ENCODE results near the gene UPK1B.
"Not testable (repeated sequence)": the region's sequence is repeated elsewhere in the genome, so short reads cannot be mapped to it uniquely, and the experiment has no call there.

UPK1B gene

DNA sequence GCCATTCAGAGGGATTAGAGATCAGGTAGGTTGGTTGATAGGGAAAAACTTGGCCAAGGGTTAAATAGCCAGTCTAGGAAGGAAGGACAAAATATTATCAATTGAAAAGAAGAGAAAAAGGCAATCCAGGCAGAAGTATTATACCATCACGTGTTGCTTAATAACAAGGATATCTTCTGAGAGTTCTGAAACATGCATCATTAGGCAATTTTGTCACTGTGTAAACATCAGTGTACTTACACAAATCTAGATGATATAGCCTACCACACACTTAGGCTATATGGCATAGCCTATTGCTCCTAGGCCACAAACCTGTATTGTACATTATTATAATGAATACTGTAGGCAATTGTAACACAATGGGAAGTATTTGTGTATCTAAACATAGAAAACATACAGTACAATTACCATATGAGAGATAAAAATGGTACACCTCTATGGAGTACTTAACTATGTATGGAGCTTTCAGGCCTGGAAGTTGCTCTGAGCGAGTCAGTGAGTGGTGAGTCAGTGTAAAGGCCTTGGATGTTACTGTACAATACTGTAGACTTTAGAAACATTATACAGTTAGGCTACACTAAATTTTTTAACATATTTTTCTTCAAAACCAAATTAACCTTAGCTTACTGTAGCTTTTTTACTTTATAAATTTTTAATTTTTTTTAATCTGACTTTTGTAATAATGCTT, 24.8 kb upstream of the UPK1B start:
- H3K4me3 ChIP-seq (ENCODE audit: low read length), result no peak overlapping the region
- H3K36me3 ChIP-seq (ENCODE audit: control insufficient read depth, low read depth, low read length), result no peaks in the 10 kb centered on the region
- H3K9ac ChIP-seq (ENCODE audit: low read length), result no peak overlapping the region
- H3K27ac ChIP-seq (ENCODE audit: low read length), result no peak overlapping the region
- H3K9me3 ChIP-seq (ENCODE audit: control insufficient read depth, low read depth, low read length), result peaks cover 5% of the 10 kb centered on the region
- H3K27me3 ChIP-seq (ENCODE audit: control insufficient read depth, insufficient read depth, low read length), result no peaks in the 10 kb centered on the region
- H3K4me1 ChIP-seq (ENCODE audit: control insufficient read depth, low read depth, low read length), result no peaks in the 10 kb centered on the region

DNA sequence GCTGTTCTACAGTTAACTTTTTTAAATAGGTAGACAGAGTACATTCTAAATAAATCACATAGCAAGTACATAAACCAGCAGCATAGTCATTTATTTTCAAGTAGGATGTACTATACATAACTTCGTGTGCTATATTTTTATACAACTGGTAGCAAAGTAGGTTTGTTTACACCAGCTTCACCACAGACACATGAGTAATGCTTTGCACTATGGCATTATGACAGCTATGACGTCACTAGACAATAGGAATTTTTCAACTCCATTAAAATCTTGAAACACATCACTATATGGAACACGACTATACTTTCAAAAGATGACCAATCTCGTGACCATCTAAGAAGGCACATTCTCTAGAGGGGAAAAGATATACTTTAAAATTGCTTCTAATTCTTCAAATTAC, 23.9 kb upstream of the UPK1B start:
- Histone ChIP-seq H3K9ac (ENCODE audit: low read length) (no peak overlapping the region), H3K4me1 (ENCODE audit: control insufficient read depth, low read depth, low read length) (no peaks in the 10 kb centered on the region), H3K27ac (ENCODE audit: low read length) (no peak overlapping the region), H3K4me3 (ENCODE audit: low read length) (no peak overlapping the region), H3K9me3 (ENCODE audit: control insufficient read depth, low read depth, low read length) (peaks cover 8% of the 10 kb centered on the region), H3K36me3 (ENCODE audit: control insufficient read depth, low read depth, low read length) (no peaks in the 10 kb centered on the region), H3K27me3 (ENCODE audit: control insufficient read depth, insufficient read depth, low read length) (no peaks in the 10 kb centered on the region)

DNA sequence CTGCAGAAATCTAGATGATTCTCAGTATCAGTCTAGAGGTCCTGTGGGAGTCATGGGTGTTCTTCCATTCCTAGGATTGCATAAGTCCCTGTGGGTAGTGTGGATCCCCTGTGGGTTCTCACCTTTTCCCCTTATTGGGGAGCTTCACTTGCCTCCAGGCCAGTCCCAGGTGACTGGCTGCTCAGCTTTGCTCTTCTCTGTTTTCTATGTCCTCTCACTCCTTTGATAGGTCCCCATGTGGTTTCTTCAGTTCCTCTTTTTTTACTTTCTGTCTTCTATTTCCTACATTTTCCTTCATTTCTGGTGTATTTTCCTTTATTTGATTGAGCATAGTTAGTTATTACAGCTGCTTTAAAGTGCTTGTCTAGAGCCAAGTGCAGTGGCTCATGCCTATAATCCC, 16.5 kb upstream of the UPK1B start:
- Histone ChIP-seq H3K27me3 (ENCODE audit: control insufficient read depth, insufficient read depth, low read length) (no peaks in the 10 kb centered on the region), H3K4me3 (ENCODE audit: low read length) (no peak overlapping the region), H3K36me3 (ENCODE audit: control insufficient read depth, low read depth, low read length) (no peaks in the 10 kb centered on the region), H3K27ac (ENCODE audit: low read length) (no peak overlapping the region), H3K4me1 (ENCODE audit: control insufficient read depth, low read depth, low read length) (no peaks in the 10 kb centered on the region), H3K9ac (ENCODE audit: low read length) (no peak overlapping the region), H3K9me3 (ENCODE audit: control insufficient read depth, low read depth, low read length) (peaks cover 8% of the 10 kb centered on the region)

DNA sequence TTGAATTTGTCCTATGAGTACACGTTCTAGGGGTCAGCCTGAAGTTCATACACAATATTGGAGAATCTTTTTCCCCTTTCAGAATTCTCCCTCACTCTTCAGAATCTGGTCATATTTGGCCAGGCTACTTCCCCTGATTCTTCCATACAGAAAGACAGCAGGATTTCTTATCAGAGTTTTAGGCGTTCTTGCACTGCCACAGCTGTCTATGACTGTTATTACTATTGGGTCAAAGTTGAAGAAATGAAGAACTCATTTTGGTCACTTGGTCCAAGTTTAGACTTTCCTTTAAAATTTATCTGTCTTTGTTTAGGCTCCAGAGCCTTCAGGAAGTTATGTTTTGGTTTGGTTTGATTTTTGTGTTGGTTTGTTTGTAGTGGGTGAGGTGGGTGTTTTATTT, 15.4 kb upstream of the UPK1B start:
- Histone ChIP-seq H3K4me3 (ENCODE audit: low read length) (no peak overlapping the region), H3K9me3 (ENCODE audit: control insufficient read depth, low read depth, low read length) (peaks cover 11% of the 10 kb centered on the region), H3K9ac (ENCODE audit: low read length) (no peak overlapping the region), H3K27me3 (ENCODE audit: control insufficient read depth, insufficient read depth, low read length) (no peaks in the 10 kb centered on the region), H3K36me3 (ENCODE audit: control insufficient read depth, low read depth, low read length) (no peaks in the 10 kb centered on the region), H3K4me1 (ENCODE audit: control insufficient read depth, low read depth, low read length) (no peaks in the 10 kb centered on the region), H3K27ac (ENCODE audit: low read length) (no peak overlapping the region)

DNA sequence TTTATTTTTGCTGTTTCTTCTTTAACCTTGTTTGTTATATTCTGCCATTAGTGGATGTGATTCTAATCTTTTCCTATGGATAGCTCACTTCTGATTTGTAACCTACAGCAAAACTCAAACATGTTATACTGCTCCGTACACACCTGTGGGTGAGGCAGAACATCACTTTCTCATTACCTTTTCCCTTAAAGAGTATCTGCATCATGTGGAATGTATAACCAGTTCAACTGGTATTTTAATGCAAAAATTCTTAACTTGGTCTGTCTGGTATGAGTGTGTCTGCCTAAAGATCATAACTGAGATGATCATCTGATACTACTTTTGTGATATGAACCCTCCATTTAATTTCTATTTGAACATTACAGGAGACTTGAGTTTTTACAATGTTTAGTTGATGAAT, 13.0 kb upstream of the UPK1B start:
- Histone ChIP-seq H3K27ac (ENCODE audit: low read length) (no peak overlapping the region), H3K36me3 (ENCODE audit: control insufficient read depth, low read depth, low read length) (no peaks in the 10 kb centered on the region), H3K9me3 (ENCODE audit: control insufficient read depth, low read depth, low read length) (peaks cover 18% of the 10 kb centered on the region), H3K9ac (ENCODE audit: low read length) (no peak overlapping the region), H3K4me1 (ENCODE audit: control insufficient read depth, low read depth, low read length) (no peaks in the 10 kb centered on the region), H3K27me3 (ENCODE audit: control insufficient read depth, insufficient read depth, low read length) (no peaks in the 10 kb centered on the region), H3K4me3 (ENCODE audit: low read length) (no peak overlapping the region)

DNA sequence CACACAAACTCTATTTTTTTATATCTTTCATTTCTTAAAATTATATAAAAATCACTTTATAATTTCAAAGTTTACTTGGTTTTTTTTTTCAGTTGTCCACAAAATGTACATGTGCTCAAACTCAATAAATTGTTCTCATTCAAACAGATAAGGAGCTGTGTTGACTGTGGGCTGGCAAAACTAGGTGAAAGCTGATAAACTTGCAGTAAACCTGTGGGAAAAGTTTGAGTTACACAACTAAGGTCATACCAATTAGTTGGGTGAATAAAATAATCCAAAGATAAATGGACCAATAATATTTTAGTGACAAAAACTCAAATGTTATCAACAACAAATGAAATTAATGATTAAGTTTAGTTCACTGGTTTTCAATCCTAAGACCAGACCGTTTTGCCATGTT, 12.6 kb upstream of the UPK1B start:
- H3K36me3 ChIP-seq (ENCODE audit: control insufficient read depth, low read depth, low read length), result no peaks in the 10 kb centered on the region
- H3K27ac ChIP-seq (ENCODE audit: low read length), result no peak overlapping the region
- H3K4me3 ChIP-seq (ENCODE audit: low read length), result no peak overlapping the region
- H3K27me3 ChIP-seq (ENCODE audit: control insufficient read depth, insufficient read depth, low read length), result no peaks in the 10 kb centered on the region
- H3K4me1 ChIP-seq (ENCODE audit: control insufficient read depth, low read depth, low read length), result no peaks in the 10 kb centered on the region
- peaks cover 18% of the 10 kb centered on the region for H3K9me3 ChIP-seq (ENCODE audit: control insufficient read depth, low read depth, low read length)
- no peak overlapping the region for H3K9ac ChIP-seq (ENCODE audit: low read length)

DNA sequence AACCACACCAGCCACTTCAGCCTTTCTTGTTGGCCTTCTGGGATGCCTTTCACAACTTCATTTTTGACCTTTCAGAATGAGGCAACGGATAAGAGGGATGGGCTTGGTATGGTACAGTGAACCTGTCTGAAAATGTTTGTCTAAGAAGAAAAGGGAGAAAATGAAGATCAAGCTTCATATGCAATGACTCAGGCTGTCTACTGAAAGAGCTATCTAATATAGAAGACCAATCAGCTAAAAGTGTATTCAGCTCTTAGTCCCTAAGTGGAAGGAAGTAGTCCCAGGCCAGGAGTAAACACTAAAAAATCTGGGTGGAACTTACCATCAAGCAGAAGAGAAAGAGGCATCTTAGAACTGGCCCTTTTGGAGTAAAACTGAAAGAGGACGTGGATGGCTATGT, 12.2 kb upstream of the UPK1B start:
- Histone ChIP-seq H3K36me3 (ENCODE audit: control insufficient read depth, low read depth, low read length) (no peaks in the 10 kb centered on the region), H3K27ac (ENCODE audit: low read length) (no peak overlapping the region), H3K9me3 (ENCODE audit: control insufficient read depth, low read depth, low read length) (peaks cover 18% of the 10 kb centered on the region), H3K4me3 (ENCODE audit: low read length) (no peak overlapping the region), H3K4me1 (ENCODE audit: control insufficient read depth, low read depth, low read length) (no peaks in the 10 kb centered on the region), H3K9ac (ENCODE audit: low read length) (no peak overlapping the region), H3K27me3 (ENCODE audit: control insufficient read depth, insufficient read depth, low read length) (no peaks in the 10 kb centered on the region)

DNA sequence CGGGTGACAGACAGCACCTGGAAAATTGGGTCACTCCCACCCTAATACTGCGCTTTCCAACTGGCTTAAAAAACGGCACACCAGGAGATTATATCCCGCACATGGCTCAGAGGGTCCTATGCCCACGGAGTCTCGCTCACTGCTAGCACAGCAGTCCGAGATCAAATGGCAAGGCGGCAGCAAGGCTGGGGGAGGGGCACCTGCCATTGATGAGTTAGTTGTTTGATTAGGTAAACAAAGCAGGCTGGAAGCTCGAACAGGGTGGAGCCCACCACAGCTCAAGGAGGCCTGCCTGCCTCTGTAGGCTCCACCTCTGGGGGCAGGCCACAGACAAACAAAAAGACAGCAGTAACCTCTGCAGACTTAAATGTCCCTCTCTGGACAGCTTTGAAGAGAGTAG, 8.7 kb upstream of the UPK1B start:
- H3K36me3 ChIP-seq (ENCODE audit: control insufficient read depth, low read depth, low read length); H3K27me3 ChIP-seq (ENCODE audit: control insufficient read depth, insufficient read depth, low read length); H3K9ac ChIP-seq (ENCODE audit: low read length); H3K27ac ChIP-seq (ENCODE audit: low read length); H3K4me3 ChIP-seq (ENCODE audit: low read length); H3K4me1 ChIP-seq (ENCODE audit: control insufficient read depth, low read depth, low read length): not testable (repeated sequence)
- peaks cover 18% of the 10 kb centered on the region for H3K9me3 ChIP-seq (ENCODE audit: control insufficient read depth, low read depth, low read length)

DNA sequence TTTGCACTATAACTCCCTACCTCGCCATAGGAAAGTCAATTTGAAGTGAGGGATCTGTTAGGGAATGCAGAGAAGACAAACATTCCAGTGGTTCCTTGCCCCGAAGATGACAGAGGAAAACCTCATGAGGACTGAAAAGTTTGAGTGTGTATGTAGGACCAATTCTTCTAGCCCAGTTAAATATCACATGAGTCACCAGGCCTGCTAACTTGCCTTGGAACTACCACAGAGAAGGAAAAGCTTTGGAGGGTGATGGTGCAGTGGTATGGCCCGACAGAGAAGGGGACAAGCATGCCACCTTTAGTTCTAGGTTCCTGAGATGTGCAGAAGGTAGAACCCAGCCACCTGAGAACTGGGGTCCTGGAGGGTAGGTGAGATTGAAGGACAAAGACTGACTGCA, 2.6 kb upstream of the UPK1B start:
- Histone ChIP-seq H3K9me3 (ENCODE audit: control insufficient read depth, low read depth, low read length) (no peaks in the 10 kb centered on the region), H3K9ac (ENCODE audit: low read length) (no peak overlapping the region), H3K4me3 (ENCODE audit: low read length) (no peak overlapping the region), H3K27me3 (ENCODE audit: control insufficient read depth, insufficient read depth, low read length) (no peaks in the 10 kb centered on the region), H3K4me1 (ENCODE audit: control insufficient read depth, low read depth, low read length) (no peaks in the 10 kb centered on the region), H3K36me3 (ENCODE audit: control insufficient read depth, low read depth, low read length) (no peaks in the 10 kb centered on the region), H3K27ac (ENCODE audit: low read length) (no peak overlapping the region)

DNA sequence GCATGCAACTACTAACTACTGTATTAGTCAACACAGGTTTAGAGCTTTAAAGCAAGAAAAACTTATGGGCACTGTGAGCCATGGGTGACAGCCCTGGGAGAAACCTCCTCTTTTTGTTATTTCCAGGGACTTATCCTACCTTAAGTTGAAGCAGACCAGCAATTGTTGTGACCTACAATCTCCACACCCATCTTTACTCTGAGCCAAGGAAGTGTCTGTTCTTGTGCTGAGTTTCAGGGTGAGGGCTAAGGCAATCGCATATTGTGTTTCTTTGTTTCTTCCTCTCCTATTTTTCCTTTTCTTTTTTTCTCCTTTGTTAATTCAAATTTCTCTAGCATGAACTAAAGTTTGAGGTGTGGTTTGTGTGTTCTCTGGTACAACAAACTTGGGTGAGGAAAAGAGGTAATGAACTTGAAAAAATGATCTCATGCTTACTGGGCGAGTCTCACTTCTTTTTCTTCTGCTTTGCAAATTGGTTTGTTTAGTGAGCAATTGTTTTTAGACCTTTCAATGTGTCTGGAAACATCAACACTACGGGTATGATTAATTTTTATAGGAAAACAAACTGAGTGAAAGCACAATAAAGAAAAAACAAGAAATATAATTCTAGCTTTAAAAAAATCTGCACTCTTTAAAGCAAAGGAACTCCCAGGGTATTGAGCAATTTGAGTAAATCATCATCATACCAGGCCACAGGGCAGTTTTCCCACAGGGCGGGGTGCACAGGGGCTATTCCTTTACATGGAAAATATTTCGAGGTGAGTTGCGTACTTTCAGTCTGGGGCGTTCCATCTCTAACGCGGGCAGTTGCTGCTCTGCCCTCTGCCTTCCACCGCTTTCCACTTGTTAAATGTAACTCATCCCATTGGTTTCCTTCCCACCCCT, 2.7 kb downstream of the UPK1B start:
- H3K4me3 ChIP-seq (ENCODE audit: low read length), result no peak overlapping the region
- no peaks in the 10 kb centered on the region for H3K4me1 ChIP-seq (ENCODE audit: control insufficient read depth, low read depth, low read length)

DNA sequence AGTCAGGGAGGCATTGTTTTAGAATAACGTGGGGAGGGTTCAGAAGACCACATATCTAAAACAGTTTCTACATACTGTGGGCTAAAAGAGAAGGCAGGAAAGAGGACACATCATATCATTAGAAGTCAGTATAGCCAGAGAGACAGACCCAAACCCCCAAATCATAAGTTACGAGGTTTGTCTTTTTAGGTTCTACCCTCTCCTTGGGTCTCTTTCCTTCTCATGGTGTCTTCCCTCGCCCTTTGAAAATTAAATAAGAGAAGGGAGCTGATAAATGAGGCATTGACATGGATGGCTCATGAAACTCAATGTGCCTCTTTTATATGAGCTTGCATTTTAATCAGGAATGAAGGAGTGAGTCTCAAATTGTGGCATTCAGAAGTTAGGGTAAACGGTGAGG, 3.4 kb downstream of the UPK1B start:
- Histone ChIP-seq H3K9ac (ENCODE audit: low read length) (no peak overlapping the region), H3K4me1 (ENCODE audit: control insufficient read depth, low read depth, low read length) (no peaks in the 10 kb centered on the region), H3K27me3 (ENCODE audit: control insufficient read depth, insufficient read depth, low read length) (no peaks in the 10 kb centered on the region), H3K4me3 (ENCODE audit: low read length) (no peak overlapping the region), H3K27ac (ENCODE audit: low read length) (no peak overlapping the region), H3K9me3 (ENCODE audit: control insufficient read depth, low read depth, low read length) (no peaks in the 10 kb centered on the region), H3K36me3 (ENCODE audit: control insufficient read depth, low read depth, low read length) (no peaks in the 10 kb centered on the region)

More for the DNA sequence above, 2.7 kb downstream of the UPK1B start:
- Histone ChIP-seq H3K27me3 (ENCODE audit: control insufficient read depth, insufficient read depth, low read length) (no peaks in the 10 kb centered on the region), H3K9me3 (ENCODE audit: control insufficient read depth, low read depth, low read length) (no peaks in the 10 kb centered on the region), H3K36me3 (ENCODE audit: control insufficient read depth, low read depth, low read length) (no peaks in the 10 kb centered on the region), H3K9ac (ENCODE audit: low read length) (no peak overlapping the region), H3K27ac (ENCODE audit: low read length) (no peak overlapping the region)

DNA sequence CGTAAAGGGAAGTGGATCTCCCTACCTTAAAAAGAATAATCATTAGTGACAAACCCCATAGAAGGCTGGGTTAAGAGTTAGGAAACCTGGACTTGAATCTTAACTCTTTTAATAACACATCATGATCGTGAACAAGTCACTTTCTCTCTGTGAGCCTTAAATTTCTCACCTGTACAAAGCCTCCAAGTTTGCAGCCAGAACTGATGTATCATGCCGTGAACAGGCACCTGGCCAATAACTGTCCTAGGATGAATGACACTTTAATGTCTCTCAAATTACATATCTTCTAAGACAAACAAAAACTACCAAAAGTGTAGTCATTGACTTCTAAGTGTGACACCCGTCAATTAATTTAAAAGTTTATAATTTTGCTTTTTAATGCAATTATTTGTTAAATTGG, 3.9 kb downstream of the UPK1B start:
- H3K4me1 ChIP-seq (ENCODE audit: control insufficient read depth, low read depth, low read length), result no peaks in the 10 kb centered on the region

More for the DNA sequence above, 3.9 kb downstream of the UPK1B start:
- Histone ChIP-seq H3K4me3 (ENCODE audit: low read length) (no peak overlapping the region), H3K36me3 (ENCODE audit: control insufficient read depth, low read depth, low read length) (no peaks in the 10 kb centered on the region), H3K9ac (ENCODE audit: low read length) (no peak overlapping the region), H3K9me3 (ENCODE audit: control insufficient read depth, low read depth, low read length) (no peaks in the 10 kb centered on the region), H3K27ac (ENCODE audit: low read length) (no peak overlapping the region), H3K27me3 (ENCODE audit: control insufficient read depth, insufficient read depth, low read length) (no peaks in the 10 kb centered on the region)

All from iPS-18a (cell line).